NCI-H187 treated with DMSO at 0.1 percent for 48 hours (cell line): ENCODE data around the gene SLC16A9.
"Not testable (repeated sequence)": the region's sequence is repeated elsewhere in the genome, so short reads cannot be mapped to it uniquely, and the experiment has no call there.

Experiments
- DNase-seq: peaks from one replicate; lab custom pipeline; 2025; lab: John Stamatoyannopoulos, UW

The SLC16A9 gene

GRCh38 chr10:59675812-59676211 lies 33.8 kb downstream of the SLC16A9 start:
- DNase-seq, result no peak

- DNase-seq, result no peak
Observed at GRCh38 chr10:59674215-59674836, 35.3 kb downstream of the SLC16A9 start.

- no peak for DNase-seq
Observed at GRCh38 chr10:59672150-59672875, 37.3 kb downstream of the SLC16A9 start.

DNA sequence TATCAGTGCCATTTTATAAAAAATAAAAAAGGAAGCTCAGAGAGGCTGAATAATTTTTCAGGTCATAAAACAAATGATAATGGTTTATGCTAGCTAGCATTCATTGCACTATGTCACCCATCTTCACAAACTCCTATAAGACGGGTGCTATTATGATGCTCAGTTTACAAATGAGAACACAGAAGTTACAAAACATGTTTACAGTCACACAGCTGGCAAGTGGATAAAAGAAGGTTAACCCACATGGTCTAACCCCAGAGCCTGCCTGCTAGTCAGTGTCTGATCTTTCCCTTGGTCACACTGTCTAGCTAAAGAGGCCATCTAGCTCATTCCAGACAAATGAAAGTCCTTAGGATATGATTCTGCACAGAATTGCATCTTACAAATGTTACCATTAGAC lies 39.4 kb downstream of the SLC16A9 start:
- DNase-seq, result no peak

DNA sequence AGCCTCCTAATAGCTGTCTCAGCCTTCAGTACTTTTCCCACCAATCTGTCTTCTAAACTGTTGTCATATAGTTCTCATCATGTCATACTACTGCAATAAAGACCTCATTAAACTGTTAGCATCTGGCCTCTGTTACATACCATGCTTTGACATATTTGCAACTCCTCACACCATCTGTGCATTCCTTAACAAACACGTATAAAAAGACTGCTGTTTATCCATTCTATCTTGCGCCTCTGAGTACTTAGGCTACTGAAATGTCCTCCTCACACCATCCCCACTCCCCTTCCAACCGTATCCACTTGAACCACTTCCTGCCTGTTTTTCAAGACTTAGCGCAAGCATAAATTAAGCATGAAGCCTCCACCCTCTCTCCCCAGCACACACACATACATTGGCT lies 41.6 kb downstream of the SLC16A9 start:
- DNase-seq, result no peak

GRCh38 chr10:59666310-59666709 lies 43.3 kb downstream of the SLC16A9 start:
- DNase-seq, result no peak

DNA sequence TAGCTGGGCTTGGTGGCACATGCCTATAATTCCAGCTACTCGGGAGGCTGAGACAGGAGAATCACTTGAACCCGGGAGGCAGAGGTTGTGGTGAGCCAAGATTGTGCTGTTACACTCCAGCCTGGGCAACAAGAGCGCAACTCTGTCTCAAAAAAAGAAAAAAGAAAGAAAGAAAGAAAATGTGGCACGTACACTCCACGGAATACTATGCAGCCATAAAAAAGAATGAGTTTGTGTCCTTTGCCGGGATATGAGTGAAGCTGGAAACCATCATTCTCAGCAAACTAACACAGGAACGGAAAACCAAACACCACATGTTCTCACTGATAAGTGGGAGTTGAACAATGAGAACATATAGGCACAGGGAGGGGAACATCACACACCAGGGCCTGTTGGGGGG lies 46.4 kb downstream of the SLC16A9 start:
- DNase-seq, result not testable (repeated sequence)

GRCh38 chr10:59657724-59658123 lies 51.9 kb downstream of the SLC16A9 start:
- DNase-seq, result no peak

GRCh38 chr10:59655309-59655708 lies 54.3 kb downstream of the SLC16A9 start:
- DNase-seq, result no peak

DNA sequence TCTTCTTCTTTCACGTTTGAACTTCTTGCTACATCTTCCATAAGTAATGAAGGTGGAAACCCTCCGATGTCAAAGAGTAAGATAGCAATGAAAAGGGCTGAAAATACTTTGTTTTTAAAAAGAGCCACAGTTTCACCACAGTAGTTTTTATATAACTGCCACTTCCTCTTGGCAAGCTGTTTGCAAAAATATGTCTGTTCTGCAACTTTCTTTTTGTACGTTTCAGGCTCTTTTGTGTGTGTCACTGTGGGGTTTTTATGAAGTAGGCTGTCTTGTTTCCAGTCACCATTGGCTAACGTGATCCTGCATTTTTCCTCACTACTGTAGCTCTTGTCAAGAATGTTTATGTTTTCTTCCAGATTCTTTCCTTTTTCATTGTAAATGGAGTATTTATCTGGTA lies 55.6 kb downstream of the SLC16A9 start:
- DNase-seq, result no peak

DNA sequence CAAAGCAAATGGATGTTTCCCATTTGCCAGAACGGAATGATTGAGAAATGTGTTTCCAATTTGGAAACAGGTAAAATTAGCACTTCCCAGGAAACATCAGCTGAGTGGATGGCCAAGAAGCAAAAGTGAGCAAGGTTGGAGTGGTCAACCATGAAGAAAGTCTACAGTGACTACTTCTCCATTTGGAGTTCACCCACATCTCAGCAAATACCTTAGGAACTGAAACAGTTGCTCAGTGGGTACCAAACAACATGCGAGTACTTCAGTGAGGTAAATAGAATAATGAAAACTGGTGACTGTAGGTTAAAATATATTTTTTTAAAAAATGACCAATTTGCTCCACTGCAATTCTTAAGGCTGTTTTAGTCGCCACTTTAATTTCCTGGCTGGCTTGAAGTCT lies 57.7 kb downstream of the SLC16A9 start:
- no peak for DNase-seq

DNA sequence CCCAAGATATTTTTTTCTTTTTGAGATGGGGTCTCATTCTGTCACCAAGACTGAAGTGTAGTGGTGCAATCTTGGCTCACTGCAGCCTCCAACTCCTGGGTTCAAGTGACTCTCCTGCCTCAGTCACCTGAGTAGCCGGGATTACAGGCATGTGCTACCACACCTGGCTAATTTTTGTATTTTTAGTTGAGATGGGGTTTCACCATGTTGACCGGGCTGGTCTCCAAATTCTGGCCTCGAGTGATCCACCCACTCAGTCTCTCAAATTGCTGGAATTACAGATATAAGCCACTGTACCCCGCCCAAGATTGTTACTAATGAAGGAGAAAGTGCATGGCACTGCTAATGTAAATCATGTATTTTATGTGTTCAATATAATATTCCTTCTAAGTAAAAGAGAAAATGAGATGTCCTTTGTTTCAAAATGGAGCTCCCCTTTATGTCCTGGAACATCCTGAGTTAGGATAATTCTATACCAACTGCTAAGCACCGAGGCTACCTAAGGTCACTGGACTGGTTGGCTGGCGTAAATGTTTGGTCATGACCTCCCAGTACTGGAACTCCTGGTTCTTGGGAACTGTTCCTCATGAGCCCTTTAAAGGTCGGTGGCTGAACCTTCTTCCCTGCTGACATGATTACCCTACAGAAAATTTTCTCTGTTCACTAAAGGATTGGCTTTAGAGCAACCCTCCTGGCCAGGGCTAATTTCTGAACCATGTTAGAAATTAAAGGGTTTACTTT lies 59.9 kb downstream of the SLC16A9 start:
- no peak for DNase-seq

DNA sequence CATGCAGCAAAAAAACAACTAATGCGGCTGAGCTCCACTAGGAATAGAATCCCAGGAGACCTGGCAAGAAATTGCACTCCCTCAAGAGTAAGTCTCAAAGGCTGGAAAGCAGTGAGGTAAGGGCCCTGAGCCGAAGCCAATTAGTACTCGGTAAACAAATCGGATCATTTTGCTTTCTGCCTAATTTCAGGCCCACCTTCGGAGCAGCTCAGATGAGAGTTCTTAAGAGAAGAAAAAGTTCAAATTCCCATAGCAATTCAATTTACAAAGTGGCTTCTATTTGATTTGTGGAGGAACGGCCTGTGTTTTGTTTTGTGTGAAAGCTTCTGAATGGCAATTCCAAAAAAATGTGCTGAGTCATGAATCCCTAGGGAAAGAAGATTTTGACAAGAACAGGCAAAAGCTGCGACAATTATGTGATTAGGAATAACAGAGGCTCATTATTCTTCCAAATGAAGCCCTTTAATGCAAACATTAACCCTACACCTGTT lies 60.9 kb downstream of the SLC16A9 start:
- DNase-seq, result no peak

DNA sequence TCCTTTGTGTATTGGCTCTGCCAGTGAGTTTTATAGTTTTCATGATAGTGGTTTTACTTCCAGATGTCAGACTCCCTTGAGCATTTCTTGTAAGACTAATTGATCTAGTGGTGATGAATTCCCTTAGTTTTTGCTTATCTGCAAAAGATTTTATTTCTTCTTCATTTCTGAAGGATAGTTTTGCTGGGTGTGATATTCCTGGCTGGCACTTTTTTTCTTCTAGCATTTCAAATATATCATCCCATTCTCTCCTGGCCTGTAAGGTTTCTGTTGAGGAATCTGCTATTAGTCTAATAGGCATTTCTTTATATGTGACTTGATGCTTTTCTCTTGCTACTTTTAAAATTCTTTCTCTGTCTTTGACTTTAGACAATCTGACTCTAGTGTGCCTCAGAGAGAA lies 64.8 kb downstream of the SLC16A9 start:
- no peak for DNase-seq

- not testable (repeated sequence) for DNase-seq
Observed at GRCh38 chr10:59641688-59642087, 68.0 kb downstream of the SLC16A9 start.

DNA sequence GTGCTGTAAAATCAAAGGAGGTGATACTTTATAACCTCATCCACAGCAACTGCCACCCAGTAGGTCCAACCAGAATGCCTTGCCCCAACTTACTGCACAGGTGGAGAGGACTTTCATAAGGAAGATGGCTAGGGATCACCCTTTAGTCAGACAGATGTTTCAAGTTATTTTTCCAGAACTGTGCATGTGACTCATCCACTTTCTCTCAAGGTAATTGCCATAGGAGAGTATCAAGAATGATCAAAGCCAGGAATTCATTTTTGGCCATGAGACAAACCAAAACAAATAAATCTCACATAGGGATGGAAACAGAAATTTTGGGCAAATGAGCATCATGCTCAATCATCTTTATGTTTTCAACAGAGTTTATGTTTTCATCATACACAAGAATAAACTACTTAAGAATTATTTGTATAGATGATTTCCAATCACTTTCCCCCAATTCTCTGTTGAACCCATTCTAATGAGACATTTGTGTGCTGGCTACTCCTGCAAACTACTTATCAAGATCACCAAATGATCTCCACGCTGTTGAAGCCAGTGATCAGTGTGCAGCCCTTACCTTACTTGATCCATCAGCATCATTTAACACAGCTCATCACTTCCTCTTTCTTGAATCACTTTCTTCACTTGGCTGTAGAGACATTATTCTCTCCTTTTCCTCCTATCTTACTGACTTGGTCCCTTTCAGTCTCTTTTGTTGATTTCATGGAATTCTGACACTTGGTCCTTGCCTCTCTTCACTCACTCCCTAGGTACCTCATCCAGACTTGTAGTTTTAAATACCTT lies 74.0 kb downstream of the SLC16A9 start:
- DNase-seq, result no peak

- DNase-seq, result no peak
Observed at GRCh38 chr10:59634102-59634501, 75.5 kb downstream of the SLC16A9 start.

DNA sequence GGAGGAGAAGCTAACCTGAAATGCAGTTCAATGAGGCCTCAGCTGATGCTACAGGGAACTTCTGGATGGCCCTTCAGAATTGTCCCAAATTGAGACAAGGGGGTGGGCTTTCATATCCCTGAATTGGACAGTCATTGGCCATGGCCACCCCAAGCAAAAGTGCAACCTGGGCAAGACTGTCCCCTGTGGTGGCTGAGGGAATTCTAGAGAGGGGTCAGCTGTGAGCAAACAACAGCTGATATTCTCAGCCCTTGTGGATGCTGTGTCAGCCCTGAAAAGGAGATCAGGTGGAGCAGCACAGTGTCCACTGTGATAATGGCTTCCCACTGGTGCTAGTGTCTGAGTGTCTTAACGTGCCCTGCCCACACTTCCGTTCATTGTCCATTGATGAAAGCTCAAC lies 76.6 kb downstream of the SLC16A9 start:
- no peak for DNase-seq

DNA sequence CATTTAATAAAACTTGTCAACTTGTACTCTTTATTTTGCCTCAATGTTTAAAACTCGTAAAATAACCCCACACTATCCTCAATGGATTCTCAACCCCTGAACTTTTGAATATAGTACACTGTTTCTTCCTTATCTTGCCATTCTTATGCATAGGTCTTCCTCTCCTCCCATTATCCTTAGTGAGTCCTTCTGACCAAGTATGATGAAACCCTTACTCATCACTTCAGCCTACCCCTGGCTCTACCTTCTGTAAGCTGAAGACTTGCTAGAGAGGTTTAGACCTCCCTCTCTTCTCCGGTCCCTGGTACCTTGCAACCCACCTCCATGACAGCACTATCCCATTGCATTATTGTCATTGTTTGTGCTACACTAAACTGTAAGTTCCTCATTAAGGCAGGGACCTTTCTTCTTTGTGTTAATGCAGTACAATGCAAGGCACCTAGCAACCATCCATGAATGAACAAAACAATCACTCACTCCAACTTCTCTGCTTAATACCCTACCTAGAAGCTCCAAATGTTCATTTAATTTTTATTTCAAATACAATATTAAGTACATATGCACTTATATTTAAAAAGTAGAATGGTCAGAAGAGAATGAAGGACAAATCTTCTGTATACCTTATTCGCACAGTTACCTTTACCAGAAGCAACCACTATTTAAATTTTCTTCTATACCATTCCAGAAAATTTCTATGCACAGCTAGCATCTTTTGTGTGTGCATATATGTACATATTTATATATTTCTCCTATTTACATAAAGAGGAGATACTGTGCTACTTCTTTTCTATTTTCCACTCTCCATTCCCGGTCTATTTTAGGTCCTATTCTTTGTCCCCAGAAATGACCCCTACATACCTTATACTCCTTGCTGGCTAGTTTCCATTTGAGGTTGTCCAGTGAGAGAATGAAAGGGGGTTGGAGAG lies 77.5 kb downstream of the SLC16A9 start:
- no peak for DNase-seq

GRCh38 chr10:59631237-59631636 lies 78.4 kb downstream of the SLC16A9 start:
- DNase-seq, result no peak

DNA sequence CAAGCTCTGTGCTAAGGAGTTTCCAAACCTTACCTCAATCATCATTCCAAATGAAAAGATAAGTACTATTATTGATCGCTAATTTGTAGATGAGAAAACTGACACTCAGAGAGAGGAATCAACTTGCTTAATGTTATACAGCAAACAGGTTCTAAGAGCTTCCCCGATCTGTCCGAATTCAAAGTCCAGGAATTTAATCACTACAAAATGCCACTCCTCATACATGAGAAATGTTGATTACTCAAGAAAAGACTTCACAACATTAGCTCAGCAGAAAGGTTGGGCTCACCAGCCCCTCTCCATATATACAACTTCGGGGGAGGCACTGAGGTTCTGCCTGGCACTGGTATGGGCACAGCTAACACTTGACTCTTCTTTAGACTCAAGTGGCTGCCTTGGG lies 80.7 kb downstream of the SLC16A9 start:
- DNase-seq, result no peak
